ENCODE data around the gene SERPINB4.

SERPINB4 gene

GRCh38 chr18:63627819-63628218 lies 16.2 kb downstream of the SERPINB4 start:
- no peak for DNase-seq (ENCODE audit: low spot score)

DNA sequence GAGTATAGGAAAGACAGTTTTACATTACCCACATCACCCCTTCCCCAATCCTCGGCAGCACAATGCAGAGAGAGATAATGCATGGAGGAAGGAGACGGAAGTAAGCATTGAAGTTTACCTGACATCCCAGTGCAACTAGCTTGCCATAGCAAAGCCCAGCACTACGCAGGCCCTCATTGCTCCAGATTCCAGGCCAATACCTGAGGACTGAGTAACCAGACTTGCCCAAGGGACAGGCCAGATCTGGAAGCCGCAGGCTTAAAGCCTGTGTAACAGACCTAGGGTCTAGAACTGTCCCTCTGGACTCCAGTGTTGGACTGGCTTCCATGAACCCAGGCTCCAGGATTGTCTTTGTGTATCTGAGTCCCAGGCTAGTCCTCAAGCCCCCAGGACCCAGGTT lies 17.6 kb downstream of the SERPINB4 start:
- DNase-seq (ENCODE audit: low spot score) = no peak

GRCh38 chr18:63624863-63625262 lies 19.2 kb downstream of the SERPINB4 start:
- DNase-seq (ENCODE audit: low spot score) = no peak

DNA sequence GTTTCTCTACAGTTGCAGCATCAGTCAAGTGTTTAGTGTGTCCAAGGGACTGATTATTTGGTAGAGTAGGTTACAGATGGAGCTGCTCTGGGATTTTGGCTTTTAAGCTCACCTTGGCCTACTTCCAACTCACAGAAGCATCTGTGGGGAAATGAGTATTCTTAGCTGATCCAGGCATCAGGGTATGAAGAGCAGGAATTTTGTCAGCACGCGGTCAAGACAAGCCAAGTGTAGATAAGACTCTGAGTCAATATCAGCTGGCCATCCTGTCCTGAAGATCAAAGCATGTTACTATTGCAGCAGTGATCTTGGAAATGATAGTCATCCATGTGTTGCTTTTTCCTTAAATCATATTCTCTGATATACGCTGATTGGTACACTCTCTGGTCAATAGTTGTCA lies 24.4 kb downstream of the SERPINB4 start:
- DNase-seq (ENCODE audit: low spot score) = no peak

DNA sequence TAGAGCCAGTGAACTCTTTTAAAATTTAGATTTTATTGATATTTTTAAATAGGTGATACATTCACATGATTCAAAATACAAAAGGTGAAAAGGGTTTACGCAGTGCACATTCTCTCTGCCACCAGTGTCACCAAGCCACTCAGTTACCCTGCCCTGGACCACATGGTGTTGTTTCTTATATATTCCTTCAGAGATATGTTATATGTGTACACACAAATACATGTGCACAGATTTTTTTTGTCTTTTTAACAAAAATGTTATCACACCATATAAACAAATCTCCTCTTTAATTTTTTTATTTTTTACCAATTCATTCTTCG lies 26.2 kb downstream of the SERPINB4 start:
- DNase-seq (ENCODE audit: low spot score) = no peak

GRCh38 chr18:63617049-63617914 lies 26.8 kb downstream of the SERPINB4 start:
- no peak for DNase-seq (ENCODE audit: low spot score)

GRCh38 chr18:63613420-63613819 lies 30.6 kb downstream of the SERPINB4 start:
- DNase-seq (ENCODE audit: low spot score) = no peak

GRCh38 chr18:63606526-63606925 lies 37.5 kb downstream of the SERPINB4 start:
- DNase-seq (ENCODE audit: low spot score) = no peak

- no peak for DNase-seq (ENCODE audit: low spot score)
Observed at GRCh38 chr18:63604791-63605567, 39.1 kb downstream of the SERPINB4 start.

DNA sequence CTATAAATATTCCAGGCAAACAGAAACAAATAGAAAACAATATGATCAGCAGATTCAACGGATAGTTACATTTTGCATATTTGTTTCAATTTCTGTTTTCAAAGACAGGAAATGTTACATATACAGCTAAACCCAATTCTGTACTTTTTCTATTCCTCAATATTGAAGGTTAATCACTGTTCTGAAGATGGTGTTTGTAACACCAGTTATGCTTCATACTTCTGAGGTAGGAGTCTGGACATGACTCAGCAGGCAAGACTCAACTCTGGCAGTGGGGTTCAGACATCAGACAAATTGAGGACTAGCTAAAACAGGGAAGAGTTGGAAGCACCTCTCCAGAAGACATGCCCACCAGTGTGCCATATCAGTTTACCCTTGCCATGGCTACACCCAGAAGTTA lies 40.3 kb downstream of the SERPINB4 start:
- DNase-seq (ENCODE audit: low spot score) = no peak

DNA sequence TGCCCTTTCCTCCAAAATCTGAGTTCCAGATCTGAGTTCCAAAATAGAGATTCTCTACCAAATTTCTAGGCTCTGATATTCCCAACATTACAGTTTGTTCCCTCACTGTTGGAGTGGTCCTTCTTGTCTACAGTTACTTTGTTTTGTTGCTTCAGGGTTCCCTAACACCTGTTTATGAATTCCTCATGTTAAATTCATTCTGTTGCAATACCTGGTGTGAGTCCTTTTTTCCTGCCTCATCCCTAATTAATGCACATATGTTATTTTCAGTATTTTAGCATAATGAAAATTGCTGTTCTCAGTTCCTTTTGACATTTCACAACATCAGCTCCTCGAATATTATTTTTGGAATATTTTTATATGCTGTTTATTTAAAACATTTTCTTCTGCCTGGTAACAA lies 40.7 kb downstream of the SERPINB4 start:
- no peak for DNase-seq (ENCODE audit: low spot score)

- no peak for DNase-seq (ENCODE audit: low spot score)
Observed at GRCh38 chr18:63596964-63597363, 47.1 kb downstream of the SERPINB4 start.

GRCh38 chr18:63592471-63592870 lies 51.6 kb downstream of the SERPINB4 start:
- DNase-seq (ENCODE audit: low spot score) = no peak

DNA sequence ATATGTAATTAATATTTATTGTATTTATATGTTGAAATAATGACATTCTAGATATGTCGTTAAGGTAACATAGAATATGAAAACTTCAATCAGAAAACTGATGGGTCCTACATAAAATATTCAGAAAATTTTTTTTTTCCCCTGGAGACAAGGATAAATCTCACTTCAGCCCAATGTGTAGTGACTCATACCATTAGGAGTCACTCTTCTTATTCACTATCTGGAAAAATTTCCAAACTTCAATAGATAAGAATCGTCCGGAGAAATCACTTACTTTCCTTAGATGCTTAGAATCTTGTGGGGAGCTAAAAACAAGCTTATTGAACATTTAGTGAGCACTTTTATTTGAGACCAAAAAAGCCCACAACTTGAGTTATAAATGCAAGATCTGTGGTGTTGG lies 52.3 kb downstream of the SERPINB4 start:
- DNase-seq (ENCODE audit: low spot score) = no peak

DNA sequence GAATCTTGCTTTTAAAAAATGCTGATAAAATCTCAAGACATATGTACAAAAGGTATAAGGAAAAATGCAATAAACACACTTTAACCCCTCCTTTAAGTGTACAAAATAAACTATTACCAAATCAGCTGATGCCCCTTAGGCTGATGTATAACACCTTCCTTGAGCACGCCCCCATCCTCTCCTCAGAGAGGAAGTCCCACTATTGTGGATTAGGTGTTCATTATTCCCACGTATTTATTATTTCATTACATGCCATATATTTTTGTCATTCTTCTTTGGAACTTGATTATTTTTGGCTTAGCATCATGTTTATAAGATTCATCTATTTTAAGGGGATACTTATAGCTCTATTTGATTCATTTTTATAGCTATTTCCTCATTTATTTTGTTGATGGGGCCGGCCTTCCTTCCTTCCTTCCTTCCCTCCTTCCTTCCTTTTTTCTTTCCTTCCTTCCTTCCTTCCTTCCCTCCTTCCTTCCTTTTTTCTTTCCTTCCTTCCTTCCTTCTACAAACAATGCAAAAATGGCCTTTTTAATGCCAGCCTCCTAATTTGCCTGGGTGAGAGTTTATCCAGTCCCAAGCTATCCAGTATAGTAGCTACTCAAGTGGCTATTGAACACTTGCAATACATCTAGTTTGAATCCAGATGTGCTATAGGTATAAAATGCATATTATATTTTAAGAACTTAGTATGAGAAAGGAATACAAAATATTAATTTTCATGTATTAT lies 52.9 kb downstream of the SERPINB4 start:
- DNase-seq (ENCODE audit: low spot score) = no peak

DNA sequence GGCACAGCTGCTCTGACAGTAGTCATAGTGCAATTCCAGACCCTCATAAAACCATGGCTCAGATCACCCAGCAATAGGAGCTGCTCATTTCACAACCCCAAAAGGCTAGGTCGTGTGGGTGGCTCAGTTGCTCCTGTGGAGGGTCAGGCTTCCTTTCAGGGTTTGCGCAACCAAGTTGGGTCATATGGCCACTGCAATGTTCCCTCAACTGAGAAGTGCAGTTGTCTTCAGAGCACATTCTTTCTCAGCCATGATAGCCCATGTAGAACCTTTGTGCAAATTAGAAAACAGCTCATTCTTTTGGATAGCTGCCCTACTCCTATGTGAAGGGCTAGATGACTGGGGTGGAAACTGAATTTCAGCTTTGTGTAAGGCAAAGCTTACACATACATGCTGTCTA lies 53.7 kb downstream of the SERPINB4 start:
- no peak for DNase-seq (ENCODE audit: low spot score)

- DNase-seq (ENCODE audit: low spot score) = no peak
Observed at GRCh38 chr18:63588909-63589308, 55.1 kb downstream of the SERPINB4 start.

Data from LoVo (cell line).